SW480 (cell line): Measurements from ENCODE around the gene P2RX5.
A peak's percentile ranks its signal among the peaks of the same experiment; 100 is the strongest.

Source experiments
- DNase-seq: peaks from one replicate; pipeline ENCODE4 v3.0.0-alpha.2; 2016; ENCODE audit warnings: low spot score

P2RX5 gene

DNA sequence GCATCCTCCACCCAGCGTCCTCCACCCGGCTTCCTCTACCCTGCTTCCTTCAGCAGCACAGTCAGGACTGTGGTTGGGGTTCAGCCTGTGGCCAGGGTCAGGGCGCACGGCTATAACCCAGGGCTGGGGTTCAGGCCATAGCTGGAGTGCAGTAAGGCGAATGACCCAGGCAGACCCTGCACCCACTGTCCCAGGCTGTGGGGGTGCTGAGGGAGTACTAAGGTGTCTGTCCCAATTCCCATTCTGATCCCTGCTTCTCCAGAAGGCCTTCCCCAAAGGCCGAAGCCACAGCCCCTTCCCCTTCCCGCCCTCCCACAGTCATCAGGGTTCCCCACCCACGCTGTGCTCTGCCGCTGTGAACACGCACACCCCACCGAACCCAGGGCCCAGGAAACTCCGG is 14.9 kb downstream of the P2RX5 start:
- DNase-seq: no peak

DNA sequence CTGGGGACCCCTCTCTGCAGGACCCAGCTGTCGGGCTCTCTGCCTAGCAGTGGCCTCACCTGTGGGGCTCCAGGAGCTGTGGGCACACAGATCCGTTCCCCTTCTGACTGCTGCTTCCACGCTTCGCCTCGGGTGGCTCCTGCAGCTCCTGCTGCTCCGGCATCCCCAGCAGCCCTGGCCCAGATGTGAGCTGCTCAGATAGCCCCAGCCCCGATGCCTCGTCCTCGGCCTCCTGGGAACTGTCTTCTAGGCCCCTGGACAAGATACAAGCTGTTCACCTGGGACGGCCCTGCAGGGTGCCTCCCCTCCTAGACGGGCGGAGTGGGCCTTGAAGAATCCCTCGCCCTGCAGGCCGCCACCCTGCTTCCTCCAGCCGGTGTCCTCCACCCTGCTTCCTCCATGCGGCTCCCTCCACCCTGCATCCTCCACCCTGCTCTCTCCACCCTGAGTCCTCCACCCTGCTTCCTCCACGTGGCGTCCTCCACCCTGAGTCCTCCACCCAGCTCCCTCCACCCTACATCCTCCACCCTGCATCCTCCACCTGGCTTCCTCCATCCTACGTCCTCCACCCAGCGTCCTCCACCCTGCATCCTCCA is 16.3 kb downstream of the P2RX5 start:
- DNase-seq: no peak

DNA sequence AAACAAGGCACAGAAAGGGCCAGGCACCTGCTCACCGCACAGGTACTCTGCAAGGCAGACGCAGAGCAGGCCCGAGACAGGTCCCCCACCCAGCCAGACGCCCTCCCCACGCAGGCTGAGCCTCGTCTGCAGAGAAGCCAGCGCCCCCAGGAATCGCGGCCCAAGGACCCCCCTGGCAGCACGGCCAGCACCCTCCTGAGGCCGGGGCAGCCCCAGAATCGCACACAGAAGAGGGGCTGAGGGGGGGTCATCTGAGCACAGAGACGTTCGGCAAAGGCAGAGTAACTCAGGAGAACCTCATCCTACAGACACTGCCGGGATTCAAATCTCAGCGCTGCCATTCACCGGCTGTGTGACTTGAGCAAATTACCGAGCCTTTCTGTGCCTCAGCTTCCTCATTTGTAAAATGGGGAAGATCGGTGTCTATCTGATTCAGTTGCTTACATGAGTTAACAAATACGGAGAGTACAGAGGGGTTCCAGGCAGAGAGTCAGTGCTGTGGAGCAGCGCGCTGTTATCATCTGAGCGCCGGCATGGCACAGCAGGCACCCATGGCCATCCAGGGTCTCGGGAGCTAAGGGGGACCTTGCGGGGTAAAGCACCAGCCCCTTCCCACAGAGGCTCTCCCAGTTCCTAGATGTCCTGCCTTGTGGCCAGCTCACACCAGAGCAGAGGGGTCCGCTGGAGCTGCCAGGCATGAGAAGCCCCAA is 17.0 kb downstream of the P2RX5 start:
- DNase-seq: no peak

DNA sequence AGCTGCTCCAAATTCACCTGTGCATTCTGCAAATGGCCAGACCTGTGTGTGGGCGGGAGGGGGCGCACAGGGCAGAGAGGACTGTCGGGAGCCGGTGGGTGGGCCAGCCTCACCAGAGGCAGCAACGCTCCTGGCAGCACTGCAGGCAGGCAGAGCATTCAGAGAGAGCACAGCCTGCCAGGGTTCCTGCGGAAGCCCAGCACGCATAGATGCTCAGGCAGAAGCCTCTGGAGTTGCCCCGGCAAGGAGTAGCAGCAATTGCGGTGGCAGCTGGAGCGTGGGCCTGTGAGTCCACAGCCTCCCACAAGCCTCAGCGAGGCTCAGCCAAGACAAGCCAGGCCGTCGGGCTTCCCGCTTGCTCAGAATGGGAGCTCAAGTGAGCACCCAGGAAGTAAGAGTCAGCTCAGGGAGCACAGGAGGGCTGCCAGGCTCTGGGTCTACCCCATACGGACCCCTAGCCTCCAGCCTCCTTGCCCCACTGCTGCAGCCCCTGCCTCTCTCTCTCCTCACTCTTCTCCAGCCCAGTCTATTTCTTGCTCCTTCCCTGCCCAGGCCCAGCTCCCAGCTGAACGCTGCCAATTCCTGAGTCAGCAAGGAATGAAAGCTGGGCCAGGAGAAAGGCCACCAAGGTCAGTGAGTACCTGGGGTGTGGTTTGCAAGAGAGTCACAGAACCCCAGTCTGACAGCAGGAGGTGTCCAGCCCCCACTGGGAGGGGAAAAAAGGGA is 17.7 kb downstream of the P2RX5 start:
- DNase-seq: no peak

DNA sequence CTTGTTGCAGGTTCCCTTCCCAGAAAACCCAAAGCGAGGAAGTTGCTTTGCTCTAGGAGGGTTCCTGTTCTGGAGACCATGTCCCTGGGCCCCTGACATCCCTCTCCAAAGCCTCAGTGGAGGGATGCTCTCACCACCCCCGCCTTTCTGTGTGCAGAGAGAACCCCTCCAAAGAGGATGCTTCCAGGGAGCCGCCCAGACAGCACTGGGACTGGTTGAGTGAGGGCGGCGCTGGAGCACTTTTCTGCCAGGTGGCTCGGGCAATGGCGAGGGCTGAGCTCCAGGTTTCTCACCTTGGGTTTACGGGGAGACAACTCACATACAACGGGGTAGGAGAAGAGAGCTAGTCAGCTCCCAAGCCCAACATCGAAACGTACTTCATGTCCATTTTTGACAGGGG is 20.1 kb downstream of the P2RX5 start:
- no peak for DNase-seq

DNA sequence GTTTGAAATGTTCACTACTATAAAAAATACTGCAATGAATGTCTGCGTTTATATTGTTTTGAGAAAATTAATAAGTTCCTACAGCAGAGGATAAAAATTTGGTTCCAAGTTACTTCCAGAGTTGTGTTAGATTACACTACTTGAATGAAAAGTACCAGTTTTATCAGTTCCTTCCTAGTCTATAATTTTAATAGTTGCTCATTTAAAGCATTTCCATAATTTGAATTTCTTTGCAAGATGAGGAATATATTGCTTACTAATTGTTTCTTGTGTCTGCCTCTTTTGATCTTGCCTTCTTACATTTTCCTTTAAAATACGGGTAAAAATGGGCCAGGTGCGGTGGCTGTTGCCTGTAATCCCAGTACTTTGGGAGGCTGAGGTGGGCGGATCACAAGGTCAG is 23.4 kb downstream of the P2RX5 start:
- no peak for DNase-seq

DNA sequence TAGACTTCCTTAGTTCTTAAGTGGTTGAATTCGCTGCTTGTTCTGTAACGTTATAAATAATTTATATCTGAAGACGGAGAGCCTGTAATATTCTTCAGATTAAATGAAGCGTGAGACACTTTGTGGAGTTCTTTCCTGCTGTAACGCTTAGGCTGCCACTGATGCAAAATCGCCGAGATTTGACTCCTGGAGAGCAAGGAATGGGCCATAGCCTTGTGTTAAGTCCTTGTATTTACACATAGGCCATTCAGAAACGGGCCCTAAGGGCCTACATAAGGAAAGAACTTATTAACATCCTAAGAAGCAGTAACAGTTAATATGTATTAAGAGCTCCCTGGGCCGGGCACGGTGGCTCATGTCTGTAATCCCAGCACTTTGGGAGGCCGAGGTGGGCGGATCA is 26.4 kb downstream of the P2RX5 start:
- DNase-seq: no peak

DNA sequence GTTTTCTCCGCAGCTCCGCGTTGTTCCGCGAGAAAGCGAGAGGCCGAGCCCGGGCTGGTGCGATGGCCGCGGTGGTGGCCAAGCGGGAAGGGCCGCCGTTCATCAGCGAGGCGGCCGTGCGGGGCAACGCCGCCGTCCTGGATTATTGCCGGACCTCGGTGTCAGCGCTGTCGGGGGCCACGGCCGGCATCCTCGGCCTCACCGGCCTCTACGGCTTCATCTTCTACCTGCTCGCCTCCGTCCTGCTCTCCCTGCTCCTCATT is 26.9 kb downstream of the P2RX5 start:
- no peak for DNase-seq

DNA sequence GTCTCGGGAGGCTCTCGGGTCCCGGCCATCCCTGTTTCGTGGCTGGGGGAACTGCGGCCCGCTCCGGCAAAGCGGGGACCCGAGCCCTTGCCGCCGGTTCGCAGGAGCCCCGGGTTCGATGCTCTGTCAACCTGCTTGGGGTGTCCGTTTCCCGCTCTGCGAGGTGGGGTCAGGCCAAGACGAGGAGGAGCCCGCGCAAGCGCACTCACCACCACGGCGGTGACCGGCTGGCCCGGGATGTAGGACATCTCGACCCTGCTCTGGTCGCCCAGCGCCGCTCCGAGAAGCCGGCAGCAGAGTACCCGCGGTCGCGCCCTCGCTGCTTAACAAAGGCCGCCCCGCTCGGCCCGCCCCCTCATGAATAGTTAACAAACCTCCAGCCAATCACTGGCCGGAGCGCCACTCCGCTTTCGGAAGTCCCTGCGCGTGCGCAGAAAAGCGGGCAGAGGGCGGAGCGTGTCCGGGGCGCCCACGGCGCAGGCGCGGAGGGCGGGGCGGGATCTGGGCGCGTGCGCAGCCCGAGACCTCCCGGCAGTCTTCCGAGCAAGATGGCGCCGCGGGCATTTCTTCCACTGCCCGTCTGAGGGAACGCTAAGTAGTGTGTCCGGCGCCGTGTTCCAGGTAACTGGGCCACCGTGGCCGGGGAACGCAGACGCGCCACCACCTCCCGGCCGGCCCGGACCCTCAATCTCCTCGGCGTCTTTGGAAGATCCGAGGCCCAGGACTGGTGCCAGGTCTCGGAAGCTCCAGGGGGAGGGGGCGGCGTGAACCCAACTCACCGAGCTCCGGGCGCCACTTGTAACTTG is 27.5 kb downstream of the P2RX5 start, which contains the start of the genes EMC6 and TAX1BP3:
EMC6 (plus strand) TSS at position 534 of the 806 bp plus-strand sequence. CDS start 335 bp downstream, outside the sequence.
TAX1BP3 (minus strand) TSS at position 300 of the 806 bp plus-strand sequence; CDS start at position 248, 52 bp downstream.
- DNase-seq: peak; percentile 97

DNA sequence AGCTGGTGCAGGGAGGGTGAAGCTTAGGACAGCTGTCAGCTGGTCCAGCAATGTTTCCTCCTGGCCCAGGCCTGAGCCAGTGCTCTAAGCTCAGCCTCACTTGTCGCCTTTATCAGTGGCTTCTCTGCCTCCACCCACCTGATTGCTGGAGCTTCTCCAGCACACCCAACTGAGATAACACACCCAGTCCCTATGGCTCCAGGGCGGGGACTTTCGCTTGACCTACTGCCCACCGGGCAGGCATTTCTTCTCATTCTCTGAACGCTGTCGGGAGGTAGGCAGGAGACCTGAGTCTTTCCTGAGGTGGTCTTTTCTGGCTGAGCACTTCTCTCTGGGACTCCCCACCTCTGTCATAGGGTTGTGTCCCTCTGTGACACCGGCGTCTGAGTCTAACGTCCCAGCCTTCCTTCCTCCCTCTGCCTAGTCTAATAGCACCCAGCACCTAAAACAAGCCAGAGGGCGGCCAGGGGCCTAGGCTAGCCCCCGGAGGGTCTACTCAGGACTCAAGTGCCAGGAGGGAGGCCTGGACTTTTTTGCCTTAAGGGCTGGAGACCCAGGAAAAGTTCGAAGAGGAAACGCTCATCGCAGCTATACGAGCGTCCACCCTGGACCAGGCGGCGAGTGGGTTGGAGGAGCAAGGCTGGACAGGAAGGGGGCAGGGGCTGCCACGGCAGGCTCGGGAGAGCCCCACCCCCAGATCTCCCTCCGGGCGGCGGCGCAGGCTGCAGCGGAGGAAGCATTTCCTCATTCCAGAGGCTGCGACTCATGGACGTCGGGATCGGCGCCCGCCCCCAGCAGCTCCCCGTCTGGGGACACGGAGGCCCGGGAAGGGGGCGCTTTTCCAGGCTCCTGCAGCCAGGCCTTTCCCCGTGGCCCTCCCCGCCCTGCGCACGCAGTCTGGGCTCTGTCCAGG is 28.3 kb downstream of the P2RX5 start:
- DNase-seq: peak; percentile 87

DNA sequence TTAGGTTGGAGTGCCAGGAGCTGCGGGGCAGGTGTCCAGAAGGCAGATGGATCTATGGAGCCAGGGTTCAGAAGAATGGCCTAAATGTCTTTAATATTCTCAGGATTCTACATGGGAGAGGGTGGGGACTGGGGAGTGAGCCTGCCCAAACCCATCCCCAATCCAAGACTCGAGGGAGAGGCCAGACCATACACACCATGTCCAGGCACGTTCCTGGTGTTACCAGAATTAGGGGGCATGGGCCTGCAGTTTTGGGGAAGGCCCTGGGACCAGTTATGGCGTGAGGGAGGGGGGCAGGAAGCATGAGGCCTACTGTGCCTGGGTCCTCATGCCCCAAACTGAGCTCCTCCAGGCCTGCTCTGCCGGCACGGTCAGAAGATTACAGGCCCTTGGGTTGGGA is 29.4 kb downstream of the P2RX5 start:
- no peak for DNase-seq

DNA sequence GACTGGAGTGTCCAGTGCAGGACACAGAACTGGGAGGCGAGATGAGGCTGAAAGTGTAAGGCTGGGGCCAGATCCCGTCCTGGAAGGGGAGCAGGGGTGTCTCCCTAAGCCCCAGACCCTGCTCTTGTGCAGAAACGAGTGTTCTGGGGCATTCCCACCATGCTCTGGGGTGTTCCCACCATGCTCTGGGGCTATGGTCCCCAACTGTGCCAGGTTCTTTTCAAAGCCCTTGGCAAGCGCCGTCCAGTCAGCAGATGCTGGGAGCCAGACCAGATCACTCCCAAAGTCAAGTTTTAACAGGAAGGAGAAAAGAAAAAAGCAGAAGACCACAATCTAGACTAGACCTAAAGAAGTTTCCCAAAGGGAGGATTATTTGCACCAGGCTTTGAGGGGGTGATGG is 30.1 kb downstream of the P2RX5 start:
- no peak for DNase-seq

DNA sequence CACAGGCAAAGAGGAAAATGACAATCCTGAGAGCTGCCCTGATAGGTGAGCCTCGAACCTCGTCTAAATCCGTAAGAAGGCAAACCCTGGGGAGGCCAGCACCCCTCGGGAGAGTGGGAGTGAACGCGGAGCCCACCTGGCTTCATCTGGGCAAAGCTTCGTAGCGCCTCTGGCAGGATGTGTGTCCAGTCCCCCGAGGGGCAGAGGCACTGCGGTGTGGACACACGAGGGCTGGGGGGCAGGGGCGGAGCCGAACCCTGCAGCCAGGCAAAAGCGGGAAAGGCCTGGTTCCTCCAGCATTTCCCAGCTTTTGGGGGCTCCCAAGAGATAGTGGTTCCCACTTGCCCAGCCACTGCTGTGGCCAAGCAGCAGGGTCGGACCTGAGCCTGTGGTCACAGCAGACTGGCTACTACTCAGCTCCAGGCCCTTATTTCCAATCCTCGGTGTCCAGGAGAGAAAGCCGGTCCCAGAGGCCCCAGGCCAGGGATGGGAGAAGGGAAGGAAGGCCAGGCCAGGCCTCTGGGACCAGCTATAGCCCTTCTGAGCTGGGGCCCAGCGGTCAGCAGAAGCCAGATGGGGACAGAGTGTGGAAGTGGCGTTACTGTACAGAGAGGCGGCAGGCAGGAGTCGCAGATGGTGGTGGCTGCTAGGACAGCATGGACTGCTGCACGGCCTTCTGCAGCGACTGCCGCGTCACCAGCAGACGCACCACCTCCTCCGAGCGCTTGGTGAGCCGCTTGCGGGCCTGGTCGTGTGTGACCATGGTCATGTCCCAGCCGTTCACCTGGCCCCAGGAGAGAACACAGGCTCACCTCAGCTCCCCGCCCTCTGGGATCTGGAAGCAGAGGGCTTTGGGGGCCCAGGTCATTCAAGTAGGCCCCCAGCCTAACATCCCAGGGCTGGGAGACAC is 32.6 kb downstream of the P2RX5 start:
- no peak for DNase-seq

DNA sequence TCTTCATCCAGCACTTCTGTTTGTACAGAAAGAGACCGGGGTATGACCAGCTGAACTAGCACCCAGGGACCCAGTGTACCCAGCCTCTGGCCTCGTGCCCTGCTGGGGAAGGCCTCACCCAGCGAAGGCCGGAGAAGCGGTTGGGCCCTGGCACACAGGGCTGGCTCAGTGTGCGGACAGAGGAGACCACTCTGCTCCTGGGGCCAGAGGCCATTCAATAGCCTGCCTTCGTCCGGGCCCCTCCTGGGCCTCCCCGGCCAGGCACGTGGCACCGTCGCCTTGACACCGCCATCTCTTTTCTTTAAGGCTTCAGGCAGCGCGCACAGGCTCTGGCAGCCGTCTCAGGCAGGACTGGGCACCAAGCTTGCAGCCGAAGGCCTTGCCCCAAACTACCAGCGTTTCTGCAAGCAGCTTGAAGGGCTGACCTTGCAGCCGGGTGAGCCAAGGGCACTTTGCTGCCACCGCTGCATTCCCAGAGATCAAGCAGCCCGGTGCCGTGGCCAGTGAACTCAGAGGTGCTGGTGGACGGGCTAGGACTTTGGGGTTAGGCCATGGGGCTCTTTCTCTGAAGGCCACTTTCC is 35.6 kb downstream of the P2RX5 start:
- DNase-seq: no peak

DNA sequence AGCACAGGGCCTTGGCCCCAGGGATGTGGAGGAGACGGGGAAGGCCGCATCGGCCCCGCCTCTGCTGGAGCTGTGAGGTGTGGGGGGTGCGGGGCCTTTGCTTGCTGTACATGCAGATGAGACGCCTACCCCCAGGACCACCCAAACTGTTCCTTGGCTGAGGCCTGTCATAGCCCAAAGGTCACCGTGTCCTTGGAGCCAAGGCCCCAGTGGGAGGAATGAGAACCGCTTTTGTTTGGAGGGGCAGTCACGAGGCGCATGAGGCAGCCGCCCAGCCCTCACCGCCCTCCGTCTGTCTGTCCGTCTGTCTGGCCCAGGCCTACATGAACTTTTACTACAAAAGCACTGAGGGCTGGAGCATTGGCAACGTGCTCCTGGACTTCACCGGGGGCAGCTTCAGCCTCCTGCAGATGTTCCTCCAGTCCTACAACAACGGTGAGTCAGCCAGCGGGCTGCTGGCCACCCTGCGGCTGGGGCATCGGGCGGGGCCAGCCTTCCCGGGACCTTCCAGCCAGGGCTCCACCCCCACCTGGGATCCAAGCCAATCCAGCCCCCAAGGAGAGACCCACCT is 36.3 kb downstream of the P2RX5 start:
- DNase-seq: peak; percentile 57

DNA sequence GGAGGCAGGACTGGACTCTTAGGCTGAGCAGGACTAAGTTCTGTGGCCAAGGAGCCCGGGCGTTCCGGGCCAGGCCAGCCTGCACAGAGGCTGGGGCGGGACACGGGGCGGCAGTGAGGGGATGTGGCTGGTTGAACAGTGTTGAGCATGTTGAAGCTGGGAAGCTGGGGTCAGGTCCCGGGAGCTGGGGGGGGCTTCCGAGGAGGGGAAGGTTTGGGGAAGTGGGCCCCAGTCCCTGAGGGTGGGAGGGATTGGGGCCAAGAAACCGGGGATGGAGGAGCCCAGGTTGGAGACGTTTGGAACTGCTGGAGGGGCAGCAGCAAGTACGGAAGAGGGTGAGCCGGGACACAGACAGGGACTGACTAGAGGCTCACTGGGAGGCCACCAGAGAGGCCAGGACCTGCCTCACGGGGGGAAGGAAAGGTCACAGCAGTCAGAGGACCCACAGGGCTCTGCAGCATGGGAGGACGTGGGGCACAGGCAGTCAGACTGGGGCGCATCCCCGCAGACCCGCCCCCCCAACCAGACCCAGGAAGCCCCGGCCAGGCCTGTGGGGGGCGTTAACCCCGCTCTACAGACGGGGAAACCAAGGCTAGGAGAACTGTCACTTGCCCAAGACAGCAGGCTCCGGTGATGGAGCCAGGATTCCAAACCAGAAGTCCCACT is 37.0 kb downstream of the P2RX5 start:
- DNase-seq: no peak

DNA sequence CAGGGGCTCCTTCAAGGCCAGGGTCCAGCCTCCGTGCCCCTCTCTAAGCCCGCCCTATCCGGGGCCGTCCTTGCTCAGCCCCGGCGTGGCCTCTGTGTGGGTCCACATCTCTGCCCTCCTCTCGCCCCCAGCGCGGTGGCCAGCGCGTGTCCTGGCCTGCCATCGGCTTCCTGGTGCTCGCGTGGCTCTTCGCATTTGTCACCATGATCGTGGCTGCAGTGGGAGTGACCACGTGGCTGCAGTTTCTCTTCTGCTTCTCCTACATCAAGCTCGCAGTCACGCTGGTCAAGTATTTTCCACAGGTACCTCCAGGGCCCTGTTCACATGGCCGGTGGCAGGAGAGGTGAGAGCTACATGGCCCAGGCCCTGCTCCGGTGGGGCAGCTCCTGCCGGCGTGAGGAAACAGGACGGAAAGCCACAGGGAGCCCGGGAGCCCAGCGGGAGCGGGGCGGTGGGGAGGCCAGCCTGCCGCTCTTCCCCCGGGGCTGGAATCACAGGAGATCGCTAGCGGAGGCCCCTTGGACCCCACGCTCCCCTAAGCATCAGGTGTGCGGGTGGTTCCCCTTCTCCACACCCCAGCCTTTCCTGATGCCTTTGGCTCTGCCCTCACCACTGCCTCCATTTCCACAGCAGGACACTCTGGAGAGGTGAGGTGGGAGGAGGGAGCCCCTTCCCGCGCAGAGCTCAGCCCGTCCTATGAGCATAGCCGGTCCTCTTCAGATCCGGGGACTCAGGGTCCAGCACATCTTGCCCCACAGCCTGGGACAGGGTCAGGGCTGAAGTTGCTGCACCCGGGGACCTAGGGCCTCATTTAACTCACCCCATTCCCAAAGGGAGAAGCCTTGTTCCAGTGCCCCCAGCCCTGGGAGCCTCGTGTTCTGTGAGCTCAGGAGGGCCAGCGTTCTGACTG is 37.8 kb downstream of the P2RX5 start:
- no peak for DNase-seq

DNA sequence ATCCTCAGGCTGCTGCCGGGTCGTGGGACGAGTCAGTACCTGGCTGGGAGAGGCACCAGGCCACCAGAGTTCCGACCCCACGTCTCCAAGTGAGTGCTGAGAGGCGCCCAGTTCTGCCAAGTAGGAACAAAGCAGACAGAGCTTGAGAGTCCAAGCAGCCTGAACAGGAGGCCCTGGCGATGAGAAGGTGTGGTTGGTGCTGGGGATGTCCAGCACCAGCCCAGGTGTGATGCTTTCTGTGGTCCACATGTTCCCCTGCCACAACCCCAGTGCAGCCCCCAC is 38.4 kb downstream of the P2RX5 start:
- no peak for DNase-seq
